Measurements from ENCODE around the gene EBF3.

DNA sequence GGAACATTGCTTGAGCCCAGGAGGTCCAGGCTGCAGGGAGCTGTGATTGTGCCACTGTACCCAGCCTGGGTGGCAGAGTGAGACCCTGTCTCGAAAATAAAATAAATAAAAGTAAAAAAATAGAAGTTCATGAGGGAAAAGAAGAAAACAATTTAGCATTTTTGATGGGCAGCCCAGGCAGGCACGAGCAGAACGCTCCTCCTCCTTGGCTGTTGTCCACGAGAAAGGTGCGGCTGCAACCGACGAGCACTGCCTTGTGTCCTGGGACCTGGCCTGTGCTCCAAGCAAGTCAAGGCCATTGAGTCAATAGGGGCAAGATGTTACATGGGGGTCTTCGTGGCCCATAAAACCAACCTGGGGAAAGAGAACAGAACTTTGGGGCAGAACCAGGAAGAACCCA is 25.6 kb downstream of the EBF3 start:
- no peak for TF ChIP-seq CTCF (IDR thresholded peaks at IDR 0.05; ENCODE audit: poor library complexity)
- no peak for TF ChIP-seq EZH2phosphoT487 (IDR thresholded peaks at IDR 0.05; ENCODE audit: low read depth, severe bottlenecking, unreplicated experiment)
- TF ChIP-seq EZH2 (IDR thresholded peaks at IDR 0.05; ENCODE audit: borderline replicate concordance): no peak
